Measurements from ENCODE around the gene ADGRL2. TPM values are rescaled to one million over a fixed set of nuclear protein-coding genes. Genes with fewer than 3 reads are reported as not detected.
"Not testable (repeated sequence)": the region's sequence is repeated elsewhere in the genome, so short reads cannot be mapped to it uniquely, and the experiment has no call there.

Gene ADGRL2
- total RNA-seq, 4 donors from 2014 or later, result 25.3 to 77.7 (median 27.2) TPM

GRCh38 chr1:81885291-81885690, 84.6 kb downstream of the ADGRL2 start:
- DNase-seq (ENCODE audit: low spot score in 2 of 2), result no peak
- H3K9me3 ChIP-seq, result no peaks in the 10 kb centered on the region
- no peak for TF ChIP-seq POLR2A (IDR thresholded peaks at IDR 0.05)
- no peak for TF ChIP-seq EP300 (IDR thresholded peaks at IDR 0.05)
- TF ChIP-seq CTCF (IDR thresholded peaks at IDR 0.05), result no peak
- H3K36me3 ChIP-seq, result no peaks in the 10 kb centered on the region
- H3K27me3 ChIP-seq, result no peaks in the 10 kb centered on the region
- peaks cover 0 to 5% (median 0%) of the 10 kb centered on the region in 4 donors for H3K4me1 ChIP-seq
- H3K4me3 ChIP-seq, result no peak overlapping the region
- 95 to 96% methylated on average over 4 of the region's 4 CpGs for WGBS, 2 donors
- no peak overlapping the region for H3K27ac ChIP-seq

DNA sequence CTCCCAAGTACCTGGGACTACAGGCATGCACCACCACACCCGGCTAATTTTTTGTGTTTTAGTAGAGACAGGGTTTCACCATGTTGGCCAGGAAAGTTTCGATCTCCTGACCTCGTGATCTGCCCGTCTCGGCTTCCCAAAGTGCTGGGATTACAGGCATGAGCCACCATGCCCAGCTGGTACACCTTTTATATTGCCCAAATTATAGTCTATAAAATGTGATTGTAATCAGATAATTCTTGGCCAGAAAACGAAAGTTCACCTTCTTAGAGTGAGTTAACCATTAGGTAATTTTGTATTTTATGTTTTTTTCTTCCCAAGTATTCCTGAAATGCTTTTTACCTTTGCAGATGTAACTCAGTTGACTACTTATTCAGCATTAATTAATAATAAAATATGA, 85.6 kb downstream of the ADGRL2 start:
- not testable (repeated sequence) for H3K4me3 ChIP-seq; H3K27me3 ChIP-seq; H3K36me3 ChIP-seq; H3K27ac ChIP-seq; H3K9me3 ChIP-seq; DNase-seq (ENCODE audit: low spot score in 2 of 2); H3K4me1 ChIP-seq
- WGBS, 2 donors, result 91 to 95% methylated on average over 6 of the region's 6 CpGs

DNA sequence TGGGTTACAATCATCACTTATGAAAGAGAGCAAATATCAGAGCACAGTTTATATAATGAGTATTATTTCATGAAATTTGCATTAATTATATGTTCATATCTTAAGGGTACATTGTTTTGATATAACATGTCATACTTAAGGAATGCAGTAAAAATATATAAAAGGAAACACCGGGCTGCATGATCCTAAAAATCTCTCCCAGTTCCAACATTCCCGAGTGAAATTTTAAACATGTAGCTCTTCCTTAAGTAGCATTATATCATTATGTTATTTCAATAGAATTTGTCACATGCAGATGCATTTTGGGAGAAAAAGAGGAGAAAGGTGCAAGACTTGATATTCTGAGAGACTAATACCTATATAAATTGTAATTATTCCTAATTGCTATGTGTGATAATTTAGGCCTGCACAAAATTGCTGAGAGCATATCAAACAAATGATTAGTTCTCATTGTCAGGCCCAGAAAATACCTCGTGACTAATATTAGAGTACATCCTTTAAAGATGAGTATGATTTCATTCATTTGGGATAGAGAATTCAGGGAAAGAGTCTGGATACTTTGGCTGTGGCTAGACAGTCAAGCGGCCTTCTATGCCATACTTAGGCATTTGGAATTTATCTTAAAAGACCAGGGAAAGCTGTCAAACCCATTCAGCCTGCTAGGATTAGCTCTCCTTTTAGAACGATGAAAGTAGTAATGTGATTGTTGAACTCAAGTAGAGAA, 86.8 kb downstream of the ADGRL2 start:
- no peak overlapping the region for H3K27ac ChIP-seq
- no peaks in the 10 kb centered on the region for H3K27me3 ChIP-seq
- peaks cover 0 to 5% (median 0%) of the 10 kb centered on the region in 4 donors for H3K4me1 ChIP-seq
- H3K9me3 ChIP-seq, result no peaks in the 10 kb centered on the region
- DNase-seq (ENCODE audit: low spot score in 2 of 2), result no peak
- no peak overlapping the region for H3K4me3 ChIP-seq
- 64 to 69% methylated on average over 5 of the region's 5 CpGs for WGBS, 2 donors
- TF ChIP-seq CTCF (IDR thresholded peaks at IDR 0.05), result no peak
- no peak for TF ChIP-seq POLR2A (IDR thresholded peaks at IDR 0.05)
- TF ChIP-seq EP300 (IDR thresholded peaks at IDR 0.05), result no peak
- no peaks in the 10 kb centered on the region for H3K36me3 ChIP-seq

- no peak for TF ChIP-seq POLR2A (IDR thresholded peaks at IDR 0.05)
- TF ChIP-seq CTCF (IDR thresholded peaks at IDR 0.05), result no peak
- Histone ChIP-seq H3K4me1 (peaks cover 0 to 7% (median 0%) of the 10 kb centered on the region in 4 donors), H3K9me3 (no peaks in the 10 kb centered on the region), H3K27me3 (no peaks in the 10 kb centered on the region), H3K4me3 (no peak overlapping the region), H3K36me3 (no peaks in the 10 kb centered on the region), H3K27ac (no peak overlapping the region)
- no peak for DNase-seq (ENCODE audit: low spot score in 2 of 2)
- 87% methylated on average over 4 of the region's 4 CpGs for WGBS, 2 donors
Observed at GRCh38 chr1:81889166-81889565, 88.4 kb downstream of the ADGRL2 start.

- TF ChIP-seq CTCF (IDR thresholded peaks at IDR 0.05) (no peak), EP300 (IDR thresholded peaks at IDR 0.05) (no peak), POLR2A (IDR thresholded peaks at IDR 0.05) (no peak)
- no peaks in the 10 kb centered on the region for H3K36me3 ChIP-seq
- DNase-seq (ENCODE audit: low spot score in 2 of 2), result no peak
- H3K9me3 ChIP-seq, result no peaks in the 10 kb centered on the region
- no peak overlapping the region for H3K27ac ChIP-seq
- no peaks in the 10 kb centered on the region for H3K27me3 ChIP-seq
- H3K4me1 ChIP-seq, result peaks cover 0 to 8% (median 2%) of the 10 kb centered on the region in 4 donors
- WGBS, 2 donors, result 75 to 82% methylated on average over 2 of the region's 2 CpGs
- no peak overlapping the region for H3K4me3 ChIP-seq
Observed at GRCh38 chr1:81894867-81895266, 94.1 kb downstream of the ADGRL2 start.
